Kidney (tissue), 14 donors: ENCODE results near the gene KIF25. TPM values are rescaled to one million over a fixed set of nuclear protein-coding genes. Genes with fewer than 3 reads are reported as not detected.

ENCODE experiments used
- DNase-seq, 5 donors: peaks; one replicate each; pipeline ENCODE4 v3.0.0-alpha.2; 2013 to 2020
- FAIRE-seq: peaks from 2 replicates; lab custom pipeline; 2012; peaks lifted over from hg19 to GRCh38; lab: Jason Lieb, UNC
- H3K27ac ChIP-seq, 2 donors: one replicate each; pipeline ENCODE4 v1.7.0; 2013; ENCODE audit warnings: low read depth in 2 of 2, low read length in 2 of 2, inconsistent platforms in 1 of 2
- H3K27me3 ChIP-seq: one replicate; pipeline ENCODE4 v1.7.1; 2013; ENCODE audit warnings: low read length, inconsistent platforms; ENCODE audit not compliant: control insufficient read depth, insufficient read depth
- H3K36me3 ChIP-seq, 3 donors: one replicate each; pipeline versions ENCODE4 v1.7.0 to v1.7.1; 2013; ENCODE audit warnings: low read length in 3 of 3, control low read depth in 1 of 3, inconsistent platforms in 1 of 3; ENCODE audit not compliant: insufficient read depth in 3 of 3, control insufficient read depth in 2 of 3
- H3K4me1 ChIP-seq, 3 donors: one replicate each; pipeline versions ENCODE4 v1.7.0 to v1.7.1; 2013; ENCODE audit warnings: low read length in 3 of 3, inconsistent platforms in 1 of 3, low read depth in 1 of 3; ENCODE audit not compliant: control insufficient read depth in 2 of 3, insufficient read depth in 2 of 3
- H3K4me3 ChIP-seq, 3 donors: one replicate each; pipeline versions ENCODE4 v1.7.0 to v1.8.1; 2013; ENCODE audit warnings: low read length in 3 of 3, control low read depth in 1 of 3, inconsistent platforms in 1 of 3
- H3K9ac ChIP-seq, 3 donors: one replicate each; pipeline versions ENCODE4 v1.7.0 to v1.7.1; 2013; ENCODE audit warnings: low read length in 3 of 3, control low read depth in 1 of 3, inconsistent platforms in 1 of 3
- H3K9me3 ChIP-seq, 3 donors: one replicate each; pipeline versions ENCODE4 v1.7.0 to v1.7.1; 2013; ENCODE audit warnings: low read length in 3 of 3, control low read depth in 1 of 3, inconsistent platforms in 1 of 3; ENCODE audit not compliant: control insufficient read depth in 2 of 3, insufficient read depth in 1 of 3
- intact Hi-C: fragments of 100-400 bp; cut with DNase I; formaldehyde crosslinking; loops from one replicate; pipeline ENCODE4 v1.11.1; 2022
- polyA plus RNA-seq: library from polyadenylated mRNA; stranded (reverse); fragments of 350-450 nt; fragmentation: Illumina TruSeq; extraction: RNeasy Lipid Tissue Mini Kit (QIAGEN cat#74804); gene quantifications from one replicate; pipeline ENCODE4 v1.2.3, GENCODE V29; 2014; ENCODE audit warnings: low read depth, low replicate concordance; ENCODE audit not compliant: insufficient read depth
- total RNA-seq: library from RNA; stranded (reverse); fragmentation: NEBNext Ultra II Directional; extraction: Animal tissue kit (Norgen Biotek cat#: 25700); gene quantifications from one replicate; pipeline ENCODE4 v1.2.1, GENCODE V29; 2021
- TF ChIP-seq, protein P1 (sequence below): IDR thresholded peaks from 3 replicates; pipeline ENCODE4 v1.5.1; 2012; ENCODE audit warnings: mild to moderate bottlenecking, moderate library complexity, borderline replicate concordance; ENCODE audit not compliant: insufficient read depth; ENCODE audit errors: extremely low read depth
- donor health status: control.
- donor health status: control.
- donor health status: control.
- donor health status: control.
- donor health status: control.
- donor health status: DM: yes; HTN: yes; CAD: no.
- donor health status: Normal renal cell carcinoma (clear cell type).

KIF25 gene
- total and polyA plus RNA-seq, 2 donors from 2014 or later = not detected

- Histone ChIP-seq H3K4me3 (no peak overlapping the region), H3K36me3 (no peaks in the 10 kb centered on the region), H3K27ac (no peak overlapping the region), H3K4me1 (no peaks in the 10 kb centered on the region), H3K9me3 (no peaks in the 10 kb centered on the region), H3K9ac (no peak overlapping the region), H3K27me3 (no peaks in the 10 kb centered on the region)
- intact Hi-C loops = no loop called here
- DNase-seq (no peak), FAIRE-seq (no peak)
- TF ChIP-seq, protein P1, sequence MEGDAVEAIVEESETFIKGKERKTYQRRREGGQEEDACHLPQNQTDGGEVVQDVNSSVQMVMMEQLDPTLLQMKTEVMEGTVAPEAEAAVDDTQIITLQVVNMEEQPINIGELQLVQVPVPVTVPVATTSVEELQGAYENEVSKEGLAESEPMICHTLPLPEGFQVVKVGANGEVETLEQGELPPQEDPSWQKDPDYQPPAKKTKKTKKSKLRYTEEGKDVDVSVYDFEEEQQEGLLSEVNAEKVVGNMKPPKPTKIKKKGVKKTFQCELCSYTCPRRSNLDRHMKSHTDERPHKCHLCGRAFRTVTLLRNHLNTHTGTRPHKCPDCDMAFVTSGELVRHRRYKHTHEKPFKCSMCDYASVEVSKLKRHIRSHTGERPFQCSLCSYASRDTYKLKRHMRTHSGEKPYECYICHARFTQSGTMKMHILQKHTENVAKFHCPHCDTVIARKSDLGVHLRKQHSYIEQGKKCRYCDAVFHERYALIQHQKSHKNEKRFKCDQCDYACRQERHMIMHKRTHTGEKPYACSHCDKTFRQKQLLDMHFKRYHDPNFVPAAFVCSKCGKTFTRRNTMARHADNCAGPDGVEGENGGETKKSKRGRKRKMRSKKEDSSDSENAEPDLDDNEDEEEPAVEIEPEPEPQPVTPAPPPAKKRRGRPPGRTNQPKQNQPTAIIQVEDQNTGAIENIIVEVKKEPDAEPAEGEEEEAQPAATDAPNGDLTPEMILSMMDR = no peak
Measured at GRCh38 chr6:167988154-167988495, 9.3 kb upstream of the KIF25 start.

- DNase-seq (no peak), FAIRE-seq (no peak)
- H3K27ac ChIP-seq = no peak overlapping the region
- H3K36me3 ChIP-seq = no peaks in the 10 kb centered on the region
- intact Hi-C loops = no loop called here
- no peak overlapping the region for H3K4me3 ChIP-seq
- no peaks in the 10 kb centered on the region for H3K9me3 ChIP-seq
- no peak overlapping the region for H3K9ac ChIP-seq
- no peaks in the 10 kb centered on the region for H3K4me1 ChIP-seq
- no peaks in the 10 kb centered on the region for H3K27me3 ChIP-seq
- TF ChIP-seq, protein P1 = no peak
Measured at GRCh38 chr6:167988945-167989841, 8.3 kb upstream of the KIF25 start.

DNA sequence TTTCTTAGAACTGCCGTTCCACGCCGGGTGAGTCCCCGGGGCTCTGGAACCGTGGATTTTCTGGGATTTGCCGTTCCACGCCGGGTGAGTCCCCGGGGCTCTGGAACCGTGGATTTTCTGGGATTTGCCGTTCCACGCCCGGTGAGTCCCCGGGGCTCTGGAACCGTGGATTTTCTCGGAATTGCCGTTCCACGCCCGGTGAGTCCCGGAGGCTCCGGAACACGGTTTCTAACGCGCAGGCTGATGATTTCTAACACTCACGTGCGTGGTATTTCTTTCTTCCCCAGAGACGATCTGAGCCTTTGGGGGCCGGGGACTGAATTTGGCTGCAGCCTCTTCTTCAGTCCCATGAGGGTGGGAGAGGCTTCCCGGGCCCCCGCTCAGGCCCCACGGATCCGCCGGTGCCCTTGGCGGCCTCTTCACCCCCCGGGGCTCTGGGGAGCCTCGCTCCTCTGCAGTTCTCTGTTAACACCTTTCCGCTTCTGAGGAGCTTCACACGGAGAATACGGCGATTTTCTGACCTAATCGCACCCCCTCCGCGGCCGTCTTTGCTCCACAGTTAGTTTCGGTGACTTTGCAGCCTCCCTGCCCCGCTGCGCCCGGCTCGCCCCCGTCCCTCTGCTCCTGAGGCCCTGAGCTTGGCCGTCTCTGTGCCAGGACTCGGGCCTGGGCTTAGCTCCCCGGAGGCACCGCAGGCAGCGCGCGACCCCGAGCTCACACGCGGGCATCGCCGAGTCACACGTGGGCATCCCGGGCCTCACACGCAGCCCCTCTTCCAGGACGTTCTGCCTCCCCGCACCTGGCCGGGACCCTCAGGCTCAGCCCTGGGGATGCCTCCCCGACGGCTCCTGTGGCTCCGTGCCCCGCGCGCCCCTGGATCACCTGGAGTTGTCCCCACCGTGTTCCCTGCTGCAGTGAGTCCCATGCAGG lies 7.2 kb upstream of the KIF25 start:
- Histone ChIP-seq H3K27ac (no peak overlapping the region), H3K36me3 (no peaks in the 10 kb centered on the region), H3K9ac (no peak overlapping the region), H3K4me1 (no peaks in the 10 kb centered on the region), H3K9me3 (no peaks in the 10 kb centered on the region), H3K27me3 (no peaks in the 10 kb centered on the region), H3K4me3 (no peak overlapping the region)
- intact Hi-C loops = no loop called here
- FAIRE-seq (no peak), DNase-seq (no peak)
- TF ChIP-seq, protein P1 = no peak
